GM12878 (cell line): ENCODE measurements around the gene FURIN. TPM values are rescaled to one million over a fixed set of nuclear protein-coding genes. Genes with fewer than 3 reads are reported as not detected.

Experiments
- ATAC-seq: fragments of 200-7000 bp; cut with Tn5 transposase; 3 replicates; pipeline ENCODE4 v1.9.1; 2020; ENCODE audit warnings: mild to moderate bottlenecking, moderate library complexity
- BruUV-seq: library from RNA; stranded (reverse); fragments of 400-500 nt; replicated peaks from 2 replicates; lab custom pipeline; 2021; lab: Mats Ljungman, UMichigan
- CTCF ChIA-PET: fragments of 300-600 bp; sonication (Branson Sonifier 250); formaldehyde crosslinking; extraction: SDS; loops from one replicate; lab custom pipeline; 2021; ENCODE audit warnings: inconsistent platforms; lab: Yijun Ruan, JAX
- POLR2A ChIA-PET: fragments of 350-600 bp; formaldehyde crosslinking; extraction: SDS; loops from one replicate; lab custom pipeline; 2021; ENCODE audit warnings: inconsistent platforms; lab: Charles Lee
- RAD21 ChIA-PET: fragments of 300-600 bp; sonication (Branson Sonifier 250); formaldehyde crosslinking; loops from one replicate; lab custom pipeline; 2023; ENCODE audit warnings: antibody characterized with exemption; ENCODE audit not compliant: unreplicated experiment; lab: Charles Lee
- SMC1A ChIA-PET: fragments of 300-600 bp; sonication (Branson Sonifier 250); formaldehyde crosslinking; loops from one replicate; lab custom pipeline; 2023; ENCODE audit not compliant: unreplicated experiment, uncharacterized antibody; lab: Charles Lee
- DNase-seq: peaks from one replicate; pipeline ENCODE4 v3.0.0-alpha.2; 2011; ENCODE audit warnings: low read depth, low spot score
- FAIRE-seq: peaks from 3 replicates; lab custom pipeline; 2011; peaks lifted over from hg19 to GRCh38; lab: Jason Lieb, UNC
- H2AFZ ChIP-seq: 2 replicates; pipeline ENCODE4 v1.6.0; 2011; ENCODE audit warnings: low read depth, low read length, control low read depth; ENCODE audit not compliant: control insufficient read depth
- H3K27ac ChIP-seq: 2 replicates; pipeline ENCODE4 v1.5.1; 2011; ENCODE audit warnings: control low read depth; ENCODE audit not compliant: control insufficient read depth, insufficient read depth
- H3K27me3 ChIP-seq, 2 experiments: replicated peaks in 1 of 2; 2 replicates each; pipeline versions ENCODE4 v1.6.0 to v1.6.1; 2011; ENCODE audit warnings: low read length in 1 of 2; ENCODE audit not compliant: control insufficient read depth in 2 of 2, insufficient read depth in 2 of 2
- H3K36me3 ChIP-seq, 2 experiments: 2 replicates each; pipeline ENCODE4 v1.5.1; 2011; ENCODE audit warnings: low read length in 1 of 2; ENCODE audit not compliant: control insufficient read depth in 2 of 2, insufficient read depth in 2 of 2
- H3K4me1 ChIP-seq: 2 replicates; pipeline ENCODE4 v1.6.1; 2011; ENCODE audit warnings: mild to moderate bottlenecking, low read length, moderate library complexity, mixed read lengths; ENCODE audit not compliant: control insufficient read depth, insufficient read depth
- H3K4me2 ChIP-seq: 2 replicates; pipeline ENCODE4 v1.6.0; 2011; ENCODE audit warnings: control low read depth; ENCODE audit not compliant: control insufficient read depth, insufficient read depth
- H3K4me3 ChIP-seq: fragments of 200-600 bp; sonication (generic); 2 replicates; pipeline ENCODE4 v1.5.1; 2016
- H3K79me2 ChIP-seq: 2 replicates; pipeline ENCODE4 v1.6.0; 2011; ENCODE audit warnings: low read length; ENCODE audit not compliant: control insufficient read depth, insufficient read depth
- H3K9ac ChIP-seq: 2 replicates; pipeline ENCODE4 v1.8.0; 2011; ENCODE audit warnings: low read length, control low read depth, mixed read lengths; ENCODE audit not compliant: control insufficient read depth, insufficient read depth
- H3K9me3 ChIP-seq: replicated peaks from 3 replicates; pipeline ENCODE4 v1.5.1; 2011; ENCODE audit warnings: mild to moderate bottlenecking, low read length; ENCODE audit not compliant: control insufficient read depth, insufficient read depth
- H4K20me1 ChIP-seq: 2 replicates; pipeline ENCODE4 v1.6.0; 2011; ENCODE audit not compliant: control insufficient read depth, insufficient read depth
- FOXK2 ChIP-seq: fragments of 450-650 bp; IDR thresholded peaks from 2 replicates; pipeline ENCODE4 v1.6.1; 2017; ENCODE audit warnings: mild to moderate bottlenecking, moderate library complexity
- POLR2A ChIP-seq: IDR thresholded peaks from 2 replicates; pipeline ENCODE4 v1.6.1; 2011; ENCODE audit warnings: low read depth, mild to moderate bottlenecking, low read length
- WGBS: methylation state at CpG from one replicate; pipeline ENCODE4 v1.1.6; 2016; ENCODE audit warnings: low lambda C conversion rate; ENCODE audit not compliant: insufficient replicate concordance, insufficient coverage; ENCODE audit errors: missing lambda C conversion rate; 5-methylcytosine and 5-hydroxymethylcytosine counted together
- in situ Hi-C: fragments of 300-500 bp; cut with MboI; formaldehyde crosslinking; loops from 9 replicates; pipeline ENCODE4 v1.14.3; 2018; ENCODE audit warnings: mixed read lengths
- intact Hi-C: fragments of 100-400 bp; cut with micrococcal nuclease; formaldehyde crosslinking; loops from one replicate; pipeline ENCODE4 v1.14.2; 2022; ENCODE audit not compliant: unreplicated experiment
- polyA plus RNA-seq, 11 experiments: library from polyadenylated mRNA; depleted of rRNA in 4 of 11; unstranded in 6 of 11; stranded (reverse) in 5 of 11; fragments of >200 nt; fragmentation: Nextera tagmentation in 4 of 11; fragmentation: Illumina TruSeq in 1 of 11; extraction: Ambion mirVana in 4 of 11; extraction: Trizol in 1 of 11; gene quantifications; 1 replicate in 1 of 11; 2 replicates in 10 of 11; pipeline versions ENCODE4 v1.2.1 to v1.2.3, GENCODE V29; 2011 to 2016; ENCODE audit warnings: inconsistent platforms in 2 of 11, missing spikeins in 2 of 11, low read depth in 1 of 11
- total RNA-seq, 4 experiments: library from RNA; depleted of rRNA in 3 of 4; stranded (reverse); fragments of >200 nt in 3 of 4; fragmentation: Illumina TruSeq in 1 of 4; extraction: Trizol in 1 of 4; gene quantifications; 2 replicates each; pipeline versions ENCODE4 v1.2.1 to v1.2.3, GENCODE V29; 2013 to 2021
- TF ChIP-seq, protein P1 (sequence below): fragments of 450-650 bp; IDR thresholded peaks from 2 replicates; pipeline ENCODE4 v1.6.1; 2017; ENCODE audit warnings: mild to moderate bottlenecking

Gene FURIN
- total and polyA plus RNA-seq, 10 of the 15 experiments (the other 5 are each of a cell fraction or from before 2014, with no cell fraction given) = 0.47 to 39.9 (median 8.0) TPM

DNA sequence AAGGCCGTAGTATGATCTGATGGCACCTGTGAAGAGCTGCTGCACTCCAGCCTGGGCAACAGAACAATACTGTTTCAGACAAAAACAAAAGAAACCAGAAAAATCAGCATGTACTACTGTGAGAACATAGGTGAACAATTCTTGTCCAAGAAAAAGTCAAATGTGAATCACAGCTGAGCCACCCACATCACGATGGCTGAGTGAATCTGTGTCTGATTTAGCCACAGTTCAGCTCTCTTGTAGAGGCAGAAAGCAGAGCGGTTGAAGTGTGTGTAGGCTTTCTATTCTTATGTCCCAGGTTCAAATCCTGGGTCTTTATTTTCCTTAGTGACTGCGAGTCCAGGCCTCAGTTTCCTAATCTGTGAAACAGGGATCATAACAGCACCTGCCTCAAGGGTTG is 4.4 kb upstream of the FURIN start:
- H3K9me3 ChIP-seq = no peaks in the 10 kb centered on the region
- BruUV-seq = no TSS peak
- ATAC-seq = no peak
- H3K4me3 ChIP-seq = no peak overlapping the region
- no peak overlapping the region for H3K4me2 ChIP-seq
- H3K79me2 ChIP-seq = no peaks in the 10 kb centered on the region
- no peak overlapping the region for H3K9ac ChIP-seq
- FAIRE-seq = no peak
- CTCF ChIA-PET = interaction anchor here (0.7 to 1.9 kb wide), 4 partner anchors 22 to 250 kb away, joined by 3 to 9 read pairs (median 5); partner anchors contain the start of gene HDDC3
- no peak overlapping the region for H3K27ac ChIP-seq
- RAD21 ChIA-PET = no interaction called here
- intact Hi-C loops (no loop called here), in situ Hi-C loops (no loop called here)
- WGBS = 68% methylated on average over 4 of the region's 4 CpGs
- no peaks in the 10 kb centered on the region for H4K20me1 ChIP-seq
- no peak for TF ChIP-seq FOXK2
- H2AFZ ChIP-seq = no peak overlapping the region
- no peaks in the 10 kb centered on the region; the same call in 1 of the 2 replicates for H3K4me1 ChIP-seq
- DNase-seq = no peak
- SMC1A ChIA-PET = interaction anchor here (1.0 kb wide), 1 partner anchor 11 kb away, joined by 4 read pairs; no protein-coding TSS in a partner anchor
- POLR2A ChIA-PET = no interaction called here
- H3K36me3 ChIP-seq = no peaks in the 10 kb centered on the region
- H3K27me3 ChIP-seq = no peaks in the 10 kb centered on the region

- ChIA-PET CTCF (interaction anchor here (1.2 to 1.9 kb wide), 3 partner anchors 22 to 67 kb away, joined by 3 to 9 read pairs (median 7); partner anchors contain the start of gene HDDC3), POLR2A (interaction anchor here (1.7 kb wide), 1 partner anchor 13 kb away, joined by 4 read pairs; no protein-coding TSS in a partner anchor), RAD21 (no interaction called here), SMC1A (interaction anchor here (1.0 kb wide), 1 partner anchor 11 kb away, joined by 4 read pairs; no protein-coding TSS in a partner anchor)
- in situ Hi-C loops = no loop called here
- no peak for DNase-seq
- no peak overlapping the region for H3K27ac ChIP-seq
- no peak for FAIRE-seq
- BruUV-seq = no TSS peak
- H3K9ac ChIP-seq = no peak overlapping the region
- TF ChIP-seq, protein P1, sequence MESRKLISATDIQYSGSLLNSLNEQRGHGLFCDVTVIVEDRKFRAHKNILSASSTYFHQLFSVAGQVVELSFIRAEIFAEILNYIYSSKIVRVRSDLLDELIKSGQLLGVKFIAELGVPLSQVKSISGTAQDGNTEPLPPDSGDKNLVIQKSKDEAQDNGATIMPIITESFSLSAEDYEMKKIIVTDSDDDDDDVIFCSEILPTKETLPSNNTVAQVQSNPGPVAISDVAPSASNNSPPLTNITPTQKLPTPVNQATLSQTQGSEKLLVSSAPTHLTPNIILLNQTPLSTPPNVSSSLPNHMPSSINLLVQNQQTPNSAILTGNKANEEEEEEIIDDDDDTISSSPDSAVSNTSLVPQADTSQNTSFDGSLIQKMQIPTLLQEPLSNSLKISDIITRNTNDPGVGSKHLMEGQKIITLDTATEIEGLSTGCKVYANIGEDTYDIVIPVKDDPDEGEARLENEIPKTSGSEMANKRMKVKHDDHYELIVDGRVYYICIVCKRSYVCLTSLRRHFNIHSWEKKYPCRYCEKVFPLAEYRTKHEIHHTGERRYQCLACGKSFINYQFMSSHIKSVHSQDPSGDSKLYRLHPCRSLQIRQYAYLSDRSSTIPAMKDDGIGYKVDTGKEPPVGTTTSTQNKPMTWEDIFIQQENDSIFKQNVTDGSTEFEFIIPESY = no peak
- TF ChIP-seq POLR2A = no peak
- H2AFZ ChIP-seq = no peak overlapping the region
- intact Hi-C loops = no loop called here
- 60% methylated on average over 10 of the region's 10 CpGs for WGBS
- no peak overlapping the region for H3K4me3 ChIP-seq
- no peaks in the 10 kb centered on the region for H4K20me1 ChIP-seq
- no peaks in the 10 kb centered on the region for H3K27me3 ChIP-seq
- H3K4me2 ChIP-seq = no peak overlapping the region
- H3K36me3 ChIP-seq = no peaks in the 10 kb centered on the region
- no peaks in the 10 kb centered on the region for H3K79me2 ChIP-seq
- H3K4me1 ChIP-seq = peaks cover 5% of the 10 kb centered on the region
- H3K9me3 ChIP-seq = no peaks in the 10 kb centered on the region
- no peak for ATAC-seq
Observed at GRCh38 chr15:90864507-90864906, 3.9 kb upstream of the FURIN start.
